GM23338 (cell line): ENCODE results near the gene WNT6. TPM values are rescaled to one million over a fixed set of nuclear protein-coding genes. Genes with fewer than 3 reads are reported as not detected.

ENCODE experiments used
- ATAC-seq: fragments of 200-7000 bp; cut with Tn5 transposase; 3 replicates; pipeline ENCODE4 v1.9.1; 2020
- DNase-seq: peaks from one replicate; pipeline ENCODE4 v3.0.0-alpha.2; 2015; ENCODE audit warnings: low spot score
- H2AFZ ChIP-seq: fragments of 200-600 bp; sonication (generic); 2 replicates; pipeline ENCODE4 v1.8.0; 2016; ENCODE audit warnings: antibody characterized with exemption, mild to moderate bottlenecking, moderate library complexity
- H3F3A ChIP-seq: fragments of 200-600 bp; sonication (generic); replicated peaks from 2 replicates; pipeline ENCODE4 v1.8.0; 2017; ENCODE audit warnings: antibody characterized with exemption, mixed run types, low read depth
- H3K27ac ChIP-seq: fragments of 200-600 bp; sonication (generic); 2 replicates; pipeline ENCODE4 v1.6.1; 2016; ENCODE audit warnings: low read depth
- H3K27me3 ChIP-seq: fragments of 200-600 bp; sonication (generic); 2 replicates; pipeline ENCODE4 v1.8.0; 2016; ENCODE audit warnings: mild to moderate bottlenecking, mixed run types, moderate library complexity; ENCODE audit not compliant: insufficient read depth
- H3K36me3 ChIP-seq: fragments of 200-600 bp; sonication (generic); 2 replicates; pipeline ENCODE4 v1.8.0; 2016; ENCODE audit warnings: mild to moderate bottlenecking; ENCODE audit not compliant: insufficient read depth
- H3K4me1 ChIP-seq: fragments of 200-600 bp; sonication (generic); 2 replicates; pipeline ENCODE4 v1.8.0; 2016; ENCODE audit warnings: mild to moderate bottlenecking, moderate library complexity; ENCODE audit not compliant: insufficient read depth
- H3K4me2 ChIP-seq: fragments of 200-600 bp; sonication (generic); 2 replicates; pipeline ENCODE4 v1.7.1; 2017; ENCODE audit warnings: mixed run types
- H3K4me3 ChIP-seq: fragments of 200-600 bp; sonication (generic); 2 replicates; pipeline ENCODE4 v1.6.1; 2016; ENCODE audit warnings: mixed run types
- H3K79me2 ChIP-seq: fragments of 200-600 bp; sonication (generic); replicated peaks from 2 replicates; pipeline ENCODE4 v1.8.0; 2017; ENCODE audit warnings: mild to moderate bottlenecking; ENCODE audit not compliant: insufficient read depth
- H3K9me2 ChIP-seq: fragments of 200-600 bp; sonication (generic); 2 replicates; pipeline ENCODE4 v1.8.0; 2017; ENCODE audit not compliant: insufficient read depth
- H4K20me1 ChIP-seq: fragments of 200-600 bp; sonication (generic); replicated peaks from 2 replicates; pipeline ENCODE4 v1.8.0; 2017; ENCODE audit warnings: mild to moderate bottlenecking; ENCODE audit not compliant: insufficient read depth
- H3K27ac Mint-ChIP-seq: 2 replicates; pipeline ENCODE4 v1.8.0; 2020; ENCODE audit warnings: inconsistent platforms, mild to moderate bottlenecking, moderate library complexity, mixed read lengths
- H3K27me3 Mint-ChIP-seq: 3 replicates; pipeline ENCODE4 v1.8.0; 2022; ENCODE audit warnings: low read depth, mild to moderate bottlenecking, moderate library complexity, mixed read lengths, inconsistent platforms; ENCODE audit not compliant: insufficient read depth, poor library complexity
- H3K36me3 Mint-ChIP-seq: 3 replicates; pipeline ENCODE4 v1.8.0; 2021; ENCODE audit warnings: low read depth, mild to moderate bottlenecking, inconsistent platforms, moderate library complexity, mixed read lengths
- H3K4me1 Mint-ChIP-seq: 3 replicates; pipeline ENCODE4 v1.8.0; 2020; ENCODE audit warnings: mild to moderate bottlenecking, inconsistent platforms, mixed read lengths
- H3K4me3 Mint-ChIP-seq: 3 replicates; pipeline ENCODE4 v1.8.0; 2021; ENCODE audit warnings: moderate library complexity, mild to moderate bottlenecking, inconsistent platforms, mixed read lengths
- H3K9me3 Mint-ChIP-seq: 3 replicates; pipeline ENCODE4 v1.8.0; 2020; ENCODE audit warnings: moderate library complexity, mild to moderate bottlenecking, inconsistent platforms, mixed read lengths
- CREB1 ChIP-seq: fragments of 250-450 bp; sonication (Bioruptor Pico); IDR thresholded peaks from 2 replicates; pipeline ENCODE4 v1.5.0; 2020; ENCODE audit warnings: low read depth, mild to moderate bottlenecking, moderate library complexity
- EZH2 ChIP-seq: fragments of 200-600 bp; sonication (generic); IDR thresholded peaks from one replicate; pipeline ENCODE4 v1.8.0; 2017; ENCODE audit warnings: antibody characterized with exemption, mild to moderate bottlenecking, low read depth; ENCODE audit not compliant: unreplicated experiment
- EZH2phosphoT487 ChIP-seq: fragments of 200-600 bp; sonication (generic); IDR thresholded peaks from one replicate; pipeline ENCODE4 v1.8.1; 2018; ENCODE audit warnings: antibody characterized with exemption; ENCODE audit not compliant: unreplicated experiment
- JUNB ChIP-seq: IDR thresholded peaks from one replicate; pipeline ENCODE4 v1.6.1; 2016; ENCODE audit warnings: antibody characterized with exemption; ENCODE audit not compliant: unreplicated experiment
- NANOG ChIP-seq: IDR thresholded peaks from 2 replicates; pipeline ENCODE4 v1.6.1; 2016; ENCODE audit warnings: antibody characterized with exemption, borderline replicate concordance
- POLR2AphosphoS5 ChIP-seq: IDR thresholded peaks from 2 replicates; pipeline ENCODE4 v1.6.1; 2016; ENCODE audit warnings: antibody characterized with exemption, low read depth
- STAT1 ChIP-seq: IDR thresholded peaks from one replicate; pipeline ENCODE4 v1.6.1; 2016; ENCODE audit warnings: antibody characterized with exemption; ENCODE audit not compliant: unreplicated experiment
- ZNF114 ChIP-seq: fragments of 250-450 bp; sonication (Bioruptor Pico); IDR thresholded peaks from 2 replicates; pipeline ENCODE4 v1.5.0; 2020; ENCODE audit warnings: mild to moderate bottlenecking, moderate library complexity
- ZNF331 ChIP-seq: fragments of 250-450 bp; sonication (Bioruptor Pico); IDR thresholded peaks from 2 replicates; pipeline ENCODE4 v1.5.0; 2020; ENCODE audit warnings: low read depth, mild to moderate bottlenecking, moderate library complexity
- polyA plus RNA-seq: library from polyadenylated mRNA; unstranded; fragments of >200 nt; fragmentation: Nextera tagmentation; extraction: Ambion mirVana; gene quantifications from 2 replicates; pipeline ENCODE4 v1.2.1, GENCODE V29; 2016
- total RNA-seq: library from RNA; depleted of rRNA; stranded (reverse); fragments of >200 nt; shearing (Covaris generic); gene quantifications from 2 replicates; pipeline ENCODE4 v1.2.3, GENCODE V29; 2014
- TF ChIP-seq, protein P1 (sequence below): IDR thresholded peaks from one replicate; pipeline ENCODE4 v1.6.1; 2018; ENCODE audit warnings: antibody characterized with exemption; ENCODE audit not compliant: unreplicated experiment
- TF ChIP-seq, protein P2 (sequence below): fragments of 250-450 bp; sonication (Bioruptor Pico); IDR thresholded peaks from 2 replicates; pipeline ENCODE4 v1.5.0; 2020; ENCODE audit warnings: mild to moderate bottlenecking, moderate library complexity
- TF ChIP-seq, protein P3 (sequence below), 2 experiments: fragments of 200-600 bp in 1 of 2; sonication (generic) in 1 of 2; conservative IDR thresholded peaks; 2 replicates each; pipeline versions ENCODE4 v1.5.1 to v1.6.1; 2016 to 2017; ENCODE audit warnings: antibody characterized with exemption in 2 of 2, low read depth in 2 of 2, mild to moderate bottlenecking in 2 of 2, moderate library complexity in 1 of 2
- TF ChIP-seq, protein P4 (sequence below): IDR thresholded peaks from 2 replicates; pipeline ENCODE4 v1.6.1; 2016; ENCODE audit warnings: antibody characterized with exemption

WNT6 gene
- total and polyA plus RNA-seq, 2 experiments from 2014 or later, result not detected

DNA sequence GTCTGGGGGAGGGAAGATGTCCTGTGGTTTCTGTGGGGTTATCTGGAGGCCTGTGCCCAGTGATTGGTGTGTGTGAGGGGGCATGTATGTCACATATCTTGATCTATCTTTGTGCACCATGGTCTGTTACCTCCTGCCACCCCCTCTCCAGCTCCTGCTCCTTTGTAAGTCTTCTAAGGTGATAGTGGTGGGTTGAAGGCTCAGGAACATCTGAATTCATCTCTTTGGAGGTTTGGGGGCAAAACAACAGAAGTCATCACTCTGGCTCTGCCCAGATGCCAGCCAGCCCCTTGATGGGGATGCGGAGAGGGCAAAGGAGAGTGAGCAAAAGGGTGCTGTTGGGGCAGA is 2.7 kb upstream of the WNT6 start:
- peaks cover 96% of the 10 kb centered on the region for H3K27me3 ChIP-seq
- no peak overlapping the region for H3K4me3 ChIP-seq
- H3K9me2 ChIP-seq, result no peaks in the 10 kb centered on the region
- H3F3A ChIP-seq, result 0 out of 2 replicates have a peak, but pooled peaks cover 20% of the 10 kb centered on the region
- no peaks in the 10 kb centered on the region for H3K79me2 ChIP-seq
- ATAC-seq, result no peak
- Mint-ChIP-seq H3K4me1 (peaks cover 70% of the 10 kb centered on the region), H3K27ac (no peak overlapping the region), H3K4me3 (no peak overlapping the region; the same call in 2 of the 3 replicates), H3K36me3 (no peaks in the 10 kb centered on the region), H3K9me3 (no peaks in the 10 kb centered on the region; the same call in 2 of the 3 replicates), H3K27me3 (peaks cover 89% of the 10 kb centered on the region)
- no peak overlapping the region for H3K4me2 ChIP-seq
- no peaks in the 10 kb centered on the region; the same call in 1 of the 2 replicates for H3K36me3 ChIP-seq
- no peak for TF ChIP-seq ZNF114 (CRISPR knock-in tag)
- TF ChIP-seq, protein P1, sequence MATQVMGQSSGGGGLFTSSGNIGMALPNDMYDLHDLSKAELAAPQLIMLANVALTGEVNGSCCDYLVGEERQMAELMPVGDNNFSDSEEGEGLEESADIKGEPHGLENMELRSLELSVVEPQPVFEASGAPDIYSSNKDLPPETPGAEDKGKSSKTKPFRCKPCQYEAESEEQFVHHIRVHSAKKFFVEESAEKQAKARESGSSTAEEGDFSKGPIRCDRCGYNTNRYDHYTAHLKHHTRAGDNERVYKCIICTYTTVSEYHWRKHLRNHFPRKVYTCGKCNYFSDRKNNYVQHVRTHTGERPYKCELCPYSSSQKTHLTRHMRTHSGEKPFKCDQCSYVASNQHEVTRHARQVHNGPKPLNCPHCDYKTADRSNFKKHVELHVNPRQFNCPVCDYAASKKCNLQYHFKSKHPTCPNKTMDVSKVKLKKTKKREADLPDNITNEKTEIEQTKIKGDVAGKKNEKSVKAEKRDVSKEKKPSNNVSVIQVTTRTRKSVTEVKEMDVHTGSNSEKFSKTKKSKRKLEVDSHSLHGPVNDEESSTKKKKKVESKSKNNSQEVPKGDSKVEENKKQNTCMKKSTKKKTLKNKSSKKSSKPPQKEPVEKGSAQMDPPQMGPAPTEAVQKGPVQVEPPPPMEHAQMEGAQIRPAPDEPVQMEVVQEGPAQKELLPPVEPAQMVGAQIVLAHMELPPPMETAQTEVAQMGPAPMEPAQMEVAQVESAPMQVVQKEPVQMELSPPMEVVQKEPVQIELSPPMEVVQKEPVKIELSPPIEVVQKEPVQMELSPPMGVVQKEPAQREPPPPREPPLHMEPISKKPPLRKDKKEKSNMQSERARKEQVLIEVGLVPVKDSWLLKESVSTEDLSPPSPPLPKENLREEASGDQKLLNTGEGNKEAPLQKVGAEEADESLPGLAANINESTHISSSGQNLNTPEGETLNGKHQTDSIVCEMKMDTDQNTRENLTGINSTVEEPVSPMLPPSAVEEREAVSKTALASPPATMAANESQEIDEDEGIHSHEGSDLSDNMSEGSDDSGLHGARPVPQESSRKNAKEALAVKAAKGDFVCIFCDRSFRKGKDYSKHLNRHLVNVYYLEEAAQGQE, result no peak
- no peak for TF ChIP-seq JUNB
- TF ChIP-seq, protein P2, sequence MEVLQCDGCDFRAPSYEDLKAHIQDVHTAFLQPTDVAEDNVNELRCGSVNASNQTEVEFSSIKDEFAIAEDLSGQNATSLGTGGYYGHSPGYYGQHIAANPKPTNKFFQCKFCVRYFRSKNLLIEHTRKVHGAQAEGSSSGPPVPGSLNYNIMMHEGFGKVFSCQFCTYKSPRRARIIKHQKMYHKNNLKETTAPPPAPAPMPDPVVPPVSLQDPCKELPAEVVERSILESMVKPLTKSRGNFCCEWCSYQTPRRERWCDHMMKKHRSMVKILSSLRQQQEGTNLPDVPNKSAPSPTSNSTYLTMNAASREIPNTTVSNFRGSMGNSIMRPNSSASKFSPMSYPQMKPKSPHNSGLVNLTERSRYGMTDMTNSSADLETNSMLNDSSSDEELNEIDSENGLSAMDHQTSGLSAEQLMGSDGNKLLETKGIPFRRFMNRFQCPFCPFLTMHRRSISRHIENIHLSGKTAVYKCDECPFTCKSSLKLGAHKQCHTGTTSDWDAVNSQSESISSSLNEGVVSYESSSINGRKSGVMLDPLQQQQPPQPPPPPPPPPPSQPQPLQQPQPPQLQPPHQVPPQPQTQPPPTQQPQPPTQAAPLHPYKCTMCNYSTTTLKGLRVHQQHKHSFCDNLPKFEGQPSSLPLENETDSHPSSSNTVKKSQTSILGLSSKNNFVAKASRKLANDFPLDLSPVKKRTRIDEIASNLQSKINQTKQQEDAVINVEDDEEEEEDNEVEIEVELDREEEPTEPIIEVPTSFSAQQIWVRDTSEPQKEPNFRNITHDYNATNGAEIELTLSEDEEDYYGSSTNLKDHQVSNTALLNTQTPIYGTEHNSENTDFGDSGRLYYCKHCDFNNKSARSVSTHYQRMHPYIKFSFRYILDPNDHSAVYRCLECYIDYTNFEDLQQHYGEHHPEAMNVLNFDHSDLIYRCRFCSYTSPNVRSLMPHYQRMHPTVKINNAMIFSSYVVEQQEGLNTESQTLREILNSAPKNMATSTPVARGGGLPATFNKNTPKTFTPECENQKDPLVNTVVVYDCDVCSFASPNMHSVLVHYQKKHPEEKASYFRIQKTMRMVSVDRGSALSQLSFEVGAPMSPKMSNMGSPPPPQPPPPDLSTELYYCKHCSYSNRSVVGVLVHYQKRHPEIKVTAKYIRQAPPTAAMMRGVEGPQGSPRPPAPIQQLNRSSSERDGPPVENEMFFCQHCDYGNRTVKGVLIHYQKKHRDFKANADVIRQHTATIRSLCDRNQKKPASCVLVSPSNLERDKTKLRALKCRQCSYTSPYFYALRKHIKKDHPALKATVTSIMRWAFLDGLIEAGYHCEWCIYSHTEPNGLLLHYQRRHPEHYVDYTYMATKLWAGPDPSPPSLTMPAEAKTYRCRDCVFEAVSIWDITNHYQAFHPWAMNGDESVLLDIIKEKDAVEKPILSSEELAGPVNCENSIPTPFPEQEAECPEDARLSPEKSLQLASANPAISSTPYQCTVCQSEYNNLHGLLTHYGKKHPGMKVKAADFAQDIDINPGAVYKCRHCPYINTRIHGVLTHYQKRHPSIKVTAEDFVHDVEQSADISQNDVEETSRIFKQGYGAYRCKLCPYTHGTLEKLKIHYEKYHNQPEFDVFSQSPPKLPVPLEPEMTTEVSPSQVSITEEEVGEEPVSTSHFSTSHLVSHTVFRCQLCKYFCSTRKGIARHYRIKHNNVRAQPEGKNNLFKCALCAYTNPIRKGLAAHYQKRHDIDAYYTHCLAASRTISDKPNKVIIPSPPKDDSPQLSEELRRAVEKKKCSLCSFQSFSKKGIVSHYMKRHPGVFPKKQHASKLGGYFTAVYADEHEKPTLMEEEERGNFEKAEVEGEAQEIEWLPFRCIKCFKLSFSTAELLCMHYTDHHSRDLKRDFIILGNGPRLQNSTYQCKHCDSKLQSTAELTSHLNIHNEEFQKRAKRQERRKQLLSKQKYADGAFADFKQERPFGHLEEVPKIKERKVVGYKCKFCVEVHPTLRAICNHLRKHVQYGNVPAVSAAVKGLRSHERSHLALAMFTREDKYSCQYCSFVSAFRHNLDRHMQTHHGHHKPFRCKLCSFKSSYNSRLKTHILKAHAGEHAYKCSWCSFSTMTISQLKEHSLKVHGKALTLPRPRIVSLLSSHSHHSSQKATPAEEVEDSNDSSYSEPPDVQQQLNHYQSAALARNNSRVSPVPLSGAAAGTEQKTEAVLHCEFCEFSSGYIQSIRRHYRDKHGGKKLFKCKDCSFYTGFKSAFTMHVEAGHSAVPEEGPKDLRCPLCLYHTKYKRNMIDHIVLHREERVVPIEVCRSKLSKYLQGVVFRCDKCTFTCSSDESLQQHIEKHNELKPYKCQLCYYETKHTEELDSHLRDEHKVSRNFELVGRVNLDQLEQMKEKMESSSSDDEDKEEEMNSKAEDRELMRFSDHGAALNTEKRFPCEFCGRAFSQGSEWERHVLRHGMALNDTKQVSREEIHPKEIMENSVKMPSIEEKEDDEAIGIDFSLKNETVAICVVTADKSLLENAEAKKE (CRISPR knock-in tag), result no peak
- TF ChIP-seq STAT1, result no peak
- no peak for TF ChIP-seq ZNF331 (CRISPR knock-in tag)
- TF ChIP-seq EZH2, result no peak
- TF ChIP-seq NANOG, result no peak
- TF ChIP-seq, protein P3, sequence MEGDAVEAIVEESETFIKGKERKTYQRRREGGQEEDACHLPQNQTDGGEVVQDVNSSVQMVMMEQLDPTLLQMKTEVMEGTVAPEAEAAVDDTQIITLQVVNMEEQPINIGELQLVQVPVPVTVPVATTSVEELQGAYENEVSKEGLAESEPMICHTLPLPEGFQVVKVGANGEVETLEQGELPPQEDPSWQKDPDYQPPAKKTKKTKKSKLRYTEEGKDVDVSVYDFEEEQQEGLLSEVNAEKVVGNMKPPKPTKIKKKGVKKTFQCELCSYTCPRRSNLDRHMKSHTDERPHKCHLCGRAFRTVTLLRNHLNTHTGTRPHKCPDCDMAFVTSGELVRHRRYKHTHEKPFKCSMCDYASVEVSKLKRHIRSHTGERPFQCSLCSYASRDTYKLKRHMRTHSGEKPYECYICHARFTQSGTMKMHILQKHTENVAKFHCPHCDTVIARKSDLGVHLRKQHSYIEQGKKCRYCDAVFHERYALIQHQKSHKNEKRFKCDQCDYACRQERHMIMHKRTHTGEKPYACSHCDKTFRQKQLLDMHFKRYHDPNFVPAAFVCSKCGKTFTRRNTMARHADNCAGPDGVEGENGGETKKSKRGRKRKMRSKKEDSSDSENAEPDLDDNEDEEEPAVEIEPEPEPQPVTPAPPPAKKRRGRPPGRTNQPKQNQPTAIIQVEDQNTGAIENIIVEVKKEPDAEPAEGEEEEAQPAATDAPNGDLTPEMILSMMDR (conservative IDR thresholded peaks at IDR 0.05; ENCODE audit: low read depth in 2 of 2), result no peak
- no peak for TF ChIP-seq POLR2AphosphoS5
- TF ChIP-seq, protein P4, sequence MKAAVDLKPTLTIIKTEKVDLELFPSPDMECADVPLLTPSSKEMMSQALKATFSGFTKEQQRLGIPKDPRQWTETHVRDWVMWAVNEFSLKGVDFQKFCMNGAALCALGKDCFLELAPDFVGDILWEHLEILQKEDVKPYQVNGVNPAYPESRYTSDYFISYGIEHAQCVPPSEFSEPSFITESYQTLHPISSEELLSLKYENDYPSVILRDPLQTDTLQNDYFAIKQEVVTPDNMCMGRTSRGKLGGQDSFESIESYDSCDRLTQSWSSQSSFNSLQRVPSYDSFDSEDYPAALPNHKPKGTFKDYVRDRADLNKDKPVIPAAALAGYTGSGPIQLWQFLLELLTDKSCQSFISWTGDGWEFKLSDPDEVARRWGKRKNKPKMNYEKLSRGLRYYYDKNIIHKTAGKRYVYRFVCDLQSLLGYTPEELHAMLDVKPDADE, result no peak
- no peak for TF ChIP-seq EZH2phosphoT487
- no peak for TF ChIP-seq CREB1
- H3K4me1 ChIP-seq, result peaks cover 61% of the 10 kb centered on the region
- no peak for DNase-seq
- no peak overlapping the region for H2AFZ ChIP-seq
- no peak overlapping the region for H3K27ac ChIP-seq
- H4K20me1 ChIP-seq, result peaks cover 7% of the 10 kb centered on the region
